GM23248 (cell line): ENCODE measurements around the gene SKAP1. TPM values are rescaled to one million over a fixed set of nuclear protein-coding genes. Genes with fewer than 3 reads are reported as not detected.

Experiments
- DNase-seq: peaks from one replicate; pipeline ENCODE4 v3.0.0-alpha.2; 2015
- H2AFZ ChIP-seq: fragments of 200-600 bp; sonication (generic); 2 replicates; pipeline ENCODE4 v1.6.1; 2016; ENCODE audit warnings: antibody characterized with exemption
- H3F3A ChIP-seq: fragments of 200-600 bp; sonication (generic); 2 replicates; pipeline ENCODE4 v1.6.1; 2016; ENCODE audit warnings: mild to moderate bottlenecking, antibody characterized with exemption, mixed run types; ENCODE audit not compliant: insufficient read depth
- H3K27ac ChIP-seq: fragments of 200-600 bp; sonication (generic); 2 replicates; pipeline ENCODE4 v1.5.1; 2016; ENCODE audit warnings: mild to moderate bottlenecking
- H3K27me3 ChIP-seq: fragments of 200-600 bp; sonication (generic); replicated peaks from 2 replicates; pipeline ENCODE4 v1.6.1; 2016; ENCODE audit warnings: mild to moderate bottlenecking; ENCODE audit not compliant: insufficient read depth
- H3K36me3 ChIP-seq: fragments of 200-600 bp; sonication (generic); 2 replicates; pipeline ENCODE4 v1.6.1; 2016; ENCODE audit warnings: low read depth, mild to moderate bottlenecking
- H3K4me1 ChIP-seq: fragments of 200-600 bp; sonication (generic); 2 replicates; pipeline ENCODE4 v1.6.1; 2016; ENCODE audit warnings: mild to moderate bottlenecking; ENCODE audit not compliant: insufficient read depth
- H3K4me2 ChIP-seq: fragments of 200-600 bp; sonication (generic); one replicate; pipeline ENCODE4 v1.6.1; 2016; ENCODE audit warnings: mild to moderate bottlenecking; ENCODE audit not compliant: unreplicated experiment
- H3K4me3 ChIP-seq: fragments of 200-600 bp; sonication (generic); 2 replicates; pipeline ENCODE4 v1.5.1; 2016; ENCODE audit warnings: mild to moderate bottlenecking
- H3K79me2 ChIP-seq: fragments of 200-600 bp; sonication (generic); 2 replicates; pipeline ENCODE4 v1.6.1; 2016; ENCODE audit warnings: mild to moderate bottlenecking; ENCODE audit not compliant: insufficient read depth
- H3K9ac ChIP-seq: fragments of 200-600 bp; sonication (generic); 2 replicates; pipeline ENCODE4 v1.6.1; 2016; ENCODE audit warnings: mild to moderate bottlenecking
- H3K9me2 ChIP-seq: fragments of 200-600 bp; sonication (generic); 2 replicates; pipeline ENCODE4 v1.6.1; 2016; ENCODE audit warnings: mixed run types, mild to moderate bottlenecking, moderate library complexity; ENCODE audit not compliant: insufficient read depth
- H3K9me3 ChIP-seq: fragments of 200-600 bp; sonication (generic); one replicate; pipeline ENCODE4 v1.6.1; 2017; ENCODE audit warnings: low read depth
- H4K20me1 ChIP-seq: fragments of 200-600 bp; sonication (generic); 2 replicates; pipeline ENCODE4 v1.6.0; 2016; ENCODE audit not compliant: insufficient read depth
- EZH2 ChIP-seq: fragments of 200-600 bp; sonication (generic); IDR thresholded peaks from 2 replicates; pipeline ENCODE4 v1.6.1; 2018; ENCODE audit warnings: antibody characterized with exemption, mild to moderate bottlenecking; ENCODE audit not compliant: insufficient read depth, poor library complexity, severe bottlenecking
- EZH2phosphoT487 ChIP-seq: fragments of 200-600 bp; sonication (generic); IDR thresholded peaks from 2 replicates; pipeline ENCODE4 v1.6.1; 2018; ENCODE audit warnings: antibody characterized with exemption, moderate library complexity, mild to moderate bottlenecking, low read depth; ENCODE audit not compliant: insufficient read depth
- WGBS, 2 experiments: methylation state at CpG; one replicate each; pipeline ENCODE4 v1.1.6; 2015 to 2017; ENCODE audit warnings: low lambda C conversion rate in 2 of 2, low coverage in 1 of 2; ENCODE audit errors: missing lambda C conversion rate in 2 of 2; 5-methylcytosine and 5-hydroxymethylcytosine counted together
- in situ Hi-C: fragments of 300-500 bp; cut with MboI; formaldehyde crosslinking; loops from 2 replicates; pipeline ENCODE4 v1.15.0; 2020
- polyA plus RNA-seq: library from polyadenylated mRNA; unstranded; fragments of >200 nt; fragmentation: Nextera tagmentation; extraction: Ambion mirVana; gene quantifications from 2 replicates; pipeline ENCODE4 v1.2.1, GENCODE V29; 2016
- total RNA-seq: library from RNA; depleted of rRNA; stranded (reverse); fragments of >200 nt; shearing (Covaris generic); gene quantifications from 2 replicates; pipeline ENCODE4 v1.2.3, GENCODE V29; 2014

The SKAP1 gene
- total and polyA plus RNA-seq, 2 experiments from 2014 or later = not detected

GRCh38 chr17:48336986-48337385 lies 93.0 kb downstream of the SKAP1 start:
- Histone ChIP-seq H3K79me2 (no peaks in the 10 kb centered on the region), H3K27ac (no peak overlapping the region), H3K27me3 (no peaks in the 10 kb centered on the region), H3K9me3 (no peaks in the 10 kb centered on the region), H3K4me2 (no peak overlapping the region), H3K36me3 (no peaks in the 10 kb centered on the region), H3K9ac (no peak overlapping the region), H3F3A (no peaks in the 10 kb centered on the region), H2AFZ (no peak overlapping the region), H4K20me1 (no peaks in the 10 kb centered on the region), H3K9me2 (no peaks in the 10 kb centered on the region), H3K4me1 (peaks cover 15% of the 10 kb centered on the region), H3K4me3 (no peak overlapping the region)
- in situ Hi-C loops = no loop called here
- DNase-seq = no peak
- TF ChIP-seq EZH2phosphoT487 (no peak), EZH2 (no peak)
- WGBS, 2 experiments = 55 to 60% methylated on average over 2 of the region's 2 CpGs

- Histone ChIP-seq H3K4me1 (peaks cover 15% of the 10 kb centered on the region), H2AFZ (no peak overlapping the region), H3K4me3 (no peak overlapping the region), H3K36me3 (no peaks in the 10 kb centered on the region), H3K4me2 (no peak overlapping the region), H3K27ac (no peak overlapping the region), H3K79me2 (no peaks in the 10 kb centered on the region), H3K27me3 (no peaks in the 10 kb centered on the region), H3K9me2 (no peaks in the 10 kb centered on the region), H4K20me1 (no peaks in the 10 kb centered on the region), H3K9ac (no peak overlapping the region), H3K9me3 (no peaks in the 10 kb centered on the region), H3F3A (no peaks in the 10 kb centered on the region)
- in situ Hi-C loops = no loop called here
- 1 to 3% methylated on average over 5 of the region's 5 CpGs for WGBS, 2 experiments
- peak; percentile 54 for DNase-seq
- TF ChIP-seq EZH2 (no peak), EZH2phosphoT487 (no peak)
Observed at GRCh38 chr17:48335858-48336500, 94.0 kb downstream of the SKAP1 start.

GRCh38 chr17:48335146-48335784 lies 94.7 kb downstream of the SKAP1 start:
- Histone ChIP-seq H2AFZ (no peak overlapping the region), H3K79me2 (no peaks in the 10 kb centered on the region), H3K9me2 (no peaks in the 10 kb centered on the region), H3K27ac (no peak overlapping the region), H3K9me3 (no peaks in the 10 kb centered on the region), H3F3A (no peaks in the 10 kb centered on the region), H3K4me2 (no peak overlapping the region), H3K4me3 (no peak overlapping the region), H3K4me1 (peaks cover 15% of the 10 kb centered on the region), H3K36me3 (no peaks in the 10 kb centered on the region), H3K9ac (no peak overlapping the region), H3K27me3 (no peaks in the 10 kb centered on the region), H4K20me1 (no peaks in the 10 kb centered on the region)
- in situ Hi-C loops = no loop called here
- DNase-seq = no peak
- TF ChIP-seq EZH2phosphoT487 (no peak), EZH2 (no peak)

GRCh38 chr17:48333034-48333530 lies 96.9 kb downstream of the SKAP1 start:
- Histone ChIP-seq H3K9me3 (no peaks in the 10 kb centered on the region), H2AFZ (no peak overlapping the region), H3K4me2 (peak overlapping the region; percentile 53), H3K27me3 (peaks cover 4% of the 10 kb centered on the region; the same call in 1 of the 2 replicates), H3K4me1 (peaks cover 15% of the 10 kb centered on the region), H3K36me3 (no peaks in the 10 kb centered on the region), H3K9ac (no peak overlapping the region), H3F3A (no peaks in the 10 kb centered on the region), H3K79me2 (no peaks in the 10 kb centered on the region), H3K4me3 (0 out of 2 replicates have a peak overlapping the region, but pooled peaks have one; percentile 5), H3K9me2 (no peaks in the 10 kb centered on the region), H3K27ac (peak overlapping the region; percentile 8; the same call in 1 of the 2 replicates), H4K20me1 (no peaks in the 10 kb centered on the region)
- 0 out of 2 replicates have a peak, but pooled peaks have one; percentile 21 for TF ChIP-seq EZH2phosphoT487
- no peak for TF ChIP-seq EZH2
- peak; percentile 76 for DNase-seq
- in situ Hi-C loops = no loop called here
- WGBS, 2 experiments = 29 to 33% methylated on average over 1 of the region's 1 CpG

GRCh38 chr17:48330887-48331286 lies 99.1 kb downstream of the SKAP1 start:
- no peaks in the 10 kb centered on the region for H3K79me2 ChIP-seq
- in situ Hi-C loops = no loop called here
- H3K9ac ChIP-seq = no peak overlapping the region
- H3K9me2 ChIP-seq = no peaks in the 10 kb centered on the region
- no peaks in the 10 kb centered on the region for H3F3A ChIP-seq
- no peak for DNase-seq
- no peaks in the 10 kb centered on the region for H4K20me1 ChIP-seq
- peaks cover 15% of the 10 kb centered on the region for H3K4me1 ChIP-seq
- no peak overlapping the region for H2AFZ ChIP-seq
- no peak overlapping the region for H3K27ac ChIP-seq
- H3K4me3 ChIP-seq = no peak overlapping the region
- TF ChIP-seq EZH2 (no peak), EZH2phosphoT487 (no peak)
- WGBS, 2 experiments = 49 to 55% methylated on average over 4 of the region's 4 CpGs
- no peak overlapping the region for H3K4me2 ChIP-seq
- H3K36me3 ChIP-seq = no peaks in the 10 kb centered on the region
- H3K9me3 ChIP-seq = no peaks in the 10 kb centered on the region
- H3K27me3 ChIP-seq = peaks cover 9% of the 10 kb centered on the region; the same call in 1 of the 2 replicates
